GM19099 (cell line): ENCODE results near the gene ZNF598.

Experiments used
- POLR2A ChIP-seq: IDR thresholded peaks from 3 replicates; pipeline ENCODE4 v1.6.1; 2011; ENCODE audit warnings: low read depth; ENCODE audit not compliant: insufficient read length; ENCODE audit errors: extremely low read depth

ZNF598 gene

DNA sequence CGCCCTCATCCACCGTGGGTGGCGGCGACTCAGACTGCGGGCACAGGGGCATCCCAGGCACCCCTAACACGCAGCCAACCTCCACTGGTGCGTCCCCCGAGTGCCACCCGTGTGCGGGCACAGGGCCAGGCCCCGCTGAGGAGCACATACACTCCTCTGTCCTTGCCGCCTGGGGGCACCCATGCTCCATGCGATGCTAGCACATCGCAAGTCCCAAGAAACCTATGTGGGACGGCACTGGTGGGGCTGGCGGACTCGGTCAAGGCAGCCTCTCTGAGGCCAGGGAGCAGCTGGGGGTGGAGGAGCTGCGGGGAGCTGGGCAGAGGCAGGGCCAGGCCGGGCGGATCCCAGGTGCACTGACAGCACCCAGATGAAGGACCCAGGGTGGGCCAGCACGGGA is 4.0 kb downstream of the ZNF598 start:
- TF ChIP-seq POLR2A = no peak

DNA sequence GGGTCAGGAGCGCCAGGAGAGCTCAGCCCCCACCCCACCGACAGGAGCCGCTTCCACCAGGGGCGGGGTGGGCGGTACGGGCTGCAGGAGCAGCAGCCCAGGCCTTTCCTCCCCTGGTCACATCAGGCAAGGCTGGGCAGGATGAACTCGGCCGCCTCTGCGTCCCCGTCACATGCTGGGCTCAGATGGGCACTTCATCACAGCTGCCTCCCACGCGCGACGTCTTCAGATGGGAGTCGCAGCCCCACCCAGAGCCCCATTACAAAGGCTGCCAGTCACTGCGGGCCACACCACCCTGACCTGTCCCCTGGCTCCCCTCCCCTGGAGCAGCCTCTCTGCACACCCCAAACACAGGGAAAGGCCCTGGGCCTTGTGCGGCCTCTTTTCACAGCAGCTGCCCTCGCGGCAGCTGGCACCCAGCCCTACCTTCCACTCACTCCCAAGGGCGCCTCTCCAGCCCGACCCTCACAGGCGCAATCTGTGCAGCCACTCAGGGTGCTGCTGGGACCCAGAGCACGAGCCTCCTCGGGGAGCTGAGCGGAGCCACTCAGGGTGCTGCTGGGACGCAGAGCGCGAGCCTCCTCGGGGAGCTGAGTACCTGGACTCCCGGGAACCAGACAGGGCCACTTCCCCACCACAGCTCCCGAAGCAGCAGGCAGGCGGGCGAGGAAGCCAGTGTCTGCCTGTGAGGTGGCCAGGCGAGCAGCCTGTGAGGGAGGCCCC is 4.7 kb downstream of the ZNF598 start:
- no peak for TF ChIP-seq POLR2A

DNA sequence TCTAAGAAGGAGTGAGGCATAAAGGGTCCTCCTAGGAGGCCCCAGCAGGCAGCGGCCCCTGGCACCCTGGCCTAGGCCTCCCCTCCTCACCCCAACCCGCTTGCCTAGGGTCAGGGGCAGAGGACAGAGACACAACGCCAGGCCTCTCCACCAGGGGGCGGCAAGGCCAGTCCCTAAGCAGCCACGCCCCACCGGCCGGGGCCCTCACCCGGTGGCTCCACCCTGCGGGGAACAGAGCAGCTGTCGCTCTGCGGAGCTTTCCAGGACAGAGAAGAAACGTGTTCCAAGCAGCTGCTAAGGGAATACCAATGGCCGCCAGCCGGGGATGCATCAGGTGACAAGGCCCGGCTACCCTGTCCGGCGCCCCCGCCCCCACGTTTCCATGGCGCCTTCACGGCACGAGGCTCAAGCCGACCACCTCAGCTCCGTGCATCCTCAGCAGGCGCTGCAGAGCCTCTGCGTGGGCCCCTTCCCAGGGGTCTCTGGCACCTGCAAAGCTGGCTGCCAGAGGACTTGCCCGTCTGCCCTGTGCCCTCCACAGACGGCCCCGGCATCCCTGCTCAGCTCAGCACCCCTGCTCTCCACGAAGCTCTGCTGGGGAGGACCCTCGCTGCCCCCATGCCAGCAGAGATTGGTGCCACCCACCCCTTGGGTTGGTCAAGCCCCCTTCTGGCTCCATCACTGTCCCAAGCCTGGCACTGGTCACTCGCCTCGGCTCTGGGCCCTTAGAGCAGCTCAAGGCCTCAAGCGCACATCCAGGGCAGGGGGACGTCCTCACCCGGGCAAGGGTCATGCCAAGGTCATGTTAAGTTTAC is 5.6 kb downstream of the ZNF598 start:
- TF ChIP-seq POLR2A = no peak

DNA sequence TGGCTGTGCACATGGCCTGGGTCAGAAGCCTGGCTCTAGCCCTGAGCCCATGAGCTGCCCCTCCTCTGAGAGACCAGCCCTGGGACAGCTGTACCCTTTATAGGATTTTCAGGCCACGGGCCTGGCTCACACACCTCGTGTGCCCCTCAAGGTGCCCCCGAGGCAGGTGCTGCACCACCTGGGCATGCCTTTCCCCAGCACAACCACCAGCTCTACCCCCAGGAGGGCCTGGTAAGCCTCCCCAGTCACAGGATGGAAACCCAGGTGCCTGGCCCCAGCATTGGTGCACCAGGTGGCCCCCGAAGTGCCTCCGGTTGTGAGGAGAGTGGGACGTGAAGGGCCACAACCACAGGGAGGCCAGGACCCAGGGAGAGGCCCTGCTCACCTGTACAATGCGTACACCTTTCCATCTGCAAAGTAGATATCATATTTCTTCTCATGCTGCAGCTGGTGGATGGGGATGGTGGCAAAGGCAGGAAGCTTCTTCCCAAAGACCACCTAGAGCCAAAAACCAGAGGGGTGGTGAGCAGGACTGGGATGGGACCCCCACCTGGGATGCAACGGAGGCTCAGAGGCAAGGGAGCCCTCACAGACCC is 6.3 kb downstream of the ZNF598 start:
- no peak for TF ChIP-seq POLR2A

DNA sequence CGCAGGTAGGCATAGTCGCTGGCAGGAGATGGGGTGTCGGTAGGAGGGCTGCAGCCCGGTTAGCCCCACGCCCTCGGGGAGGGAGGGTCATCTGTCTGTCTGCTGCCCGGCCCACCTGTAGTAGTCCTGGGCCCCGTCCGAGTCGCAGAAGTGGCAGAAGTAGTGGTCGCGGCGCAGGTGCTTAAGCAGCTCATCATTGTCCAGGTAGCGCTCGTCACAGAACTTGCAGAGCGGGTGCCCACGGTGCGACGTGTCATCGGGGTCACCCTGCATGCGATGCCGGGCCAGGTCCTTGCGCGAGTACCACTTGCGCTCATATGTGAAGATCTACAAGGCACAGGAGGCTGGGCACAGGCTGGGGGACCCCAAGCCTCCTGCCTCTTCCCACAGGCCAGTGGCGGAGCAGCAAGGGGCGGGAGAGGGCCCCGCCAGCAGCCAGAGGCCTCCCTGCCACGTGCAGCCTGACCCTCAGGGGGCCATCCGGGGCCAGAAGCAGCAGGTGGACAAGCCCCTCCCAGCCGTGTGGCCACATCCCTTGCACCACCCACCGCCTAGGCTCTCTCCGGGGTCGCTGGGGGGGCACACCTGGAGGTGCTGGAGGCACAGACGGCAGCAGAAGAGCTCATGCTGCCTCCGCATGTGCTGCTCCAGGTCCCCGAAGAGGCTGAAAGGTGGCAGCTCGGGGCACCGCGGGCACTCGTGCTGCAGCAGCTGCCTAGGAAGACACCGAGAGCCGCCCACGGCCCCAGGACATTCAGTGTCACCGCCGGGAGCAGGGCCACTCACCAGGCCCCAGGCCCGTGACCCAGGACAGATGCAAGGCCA is 7.0 kb downstream of the ZNF598 start:
- no peak for TF ChIP-seq POLR2A

DNA sequence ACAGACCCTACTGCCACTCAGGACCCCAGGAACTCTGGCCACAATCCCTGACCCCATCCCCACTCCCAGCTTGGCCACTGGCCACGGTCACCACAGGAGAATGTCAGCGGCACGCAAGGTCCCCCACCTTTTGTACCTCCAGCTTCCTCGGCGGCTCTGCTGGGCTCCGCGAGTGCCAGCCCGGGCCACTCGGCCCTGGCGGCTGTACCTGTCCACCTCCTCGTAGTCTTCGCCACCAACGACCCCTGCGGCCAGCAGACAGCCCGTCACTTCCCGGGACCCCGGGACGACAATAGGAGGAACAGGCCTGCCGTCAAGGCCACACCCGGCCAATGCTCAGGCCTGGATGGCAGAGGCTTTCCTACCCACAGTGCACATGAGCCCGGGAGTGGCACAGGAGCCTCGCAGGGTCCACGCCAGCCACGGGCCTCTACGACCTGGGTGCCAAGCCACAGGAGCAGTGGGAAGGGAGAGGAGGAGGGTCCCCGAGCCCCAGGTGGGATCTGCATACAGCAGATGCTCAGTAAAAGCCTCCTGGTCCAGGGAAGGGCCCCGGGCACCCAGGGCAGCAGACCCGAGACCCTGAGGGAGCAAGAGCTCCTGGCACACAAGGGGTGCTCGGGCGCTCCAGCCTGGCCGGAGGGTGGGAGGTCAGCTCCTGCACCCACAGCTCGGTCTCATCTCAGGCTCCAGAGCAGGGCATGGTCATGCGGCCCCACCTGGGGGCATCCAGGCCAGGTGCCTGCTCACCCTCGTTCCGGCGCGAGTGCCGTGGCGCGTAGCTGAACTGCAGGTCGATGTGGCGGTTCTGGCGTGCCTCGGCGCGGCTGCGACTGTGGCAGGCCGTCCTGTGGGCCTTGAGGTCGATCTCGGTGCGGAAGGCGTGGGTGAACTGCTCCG is 7.9 kb downstream of the ZNF598 start:
- no peak for TF ChIP-seq POLR2A

DNA sequence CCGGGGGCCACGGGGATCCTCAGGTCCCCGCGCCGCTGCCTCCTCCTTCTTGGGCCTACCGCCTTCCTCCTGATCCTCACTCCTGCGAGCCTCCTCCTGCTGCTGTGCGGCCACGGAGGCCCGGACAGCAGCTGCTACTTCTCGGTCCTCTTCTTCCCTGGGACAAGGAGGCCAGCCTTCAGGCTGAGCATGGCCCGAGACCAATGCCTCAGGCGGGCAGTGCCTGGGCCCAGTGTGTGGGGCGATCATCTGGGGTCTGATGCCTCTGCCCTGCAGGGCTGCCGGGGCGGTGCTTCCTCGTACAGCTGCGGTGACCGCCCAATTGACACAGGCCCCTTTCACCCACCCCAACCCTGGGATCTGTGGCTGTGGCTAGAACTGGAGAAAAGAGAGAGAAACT is 8.6 kb downstream of the ZNF598 start:
- no peak for TF ChIP-seq POLR2A

DNA sequence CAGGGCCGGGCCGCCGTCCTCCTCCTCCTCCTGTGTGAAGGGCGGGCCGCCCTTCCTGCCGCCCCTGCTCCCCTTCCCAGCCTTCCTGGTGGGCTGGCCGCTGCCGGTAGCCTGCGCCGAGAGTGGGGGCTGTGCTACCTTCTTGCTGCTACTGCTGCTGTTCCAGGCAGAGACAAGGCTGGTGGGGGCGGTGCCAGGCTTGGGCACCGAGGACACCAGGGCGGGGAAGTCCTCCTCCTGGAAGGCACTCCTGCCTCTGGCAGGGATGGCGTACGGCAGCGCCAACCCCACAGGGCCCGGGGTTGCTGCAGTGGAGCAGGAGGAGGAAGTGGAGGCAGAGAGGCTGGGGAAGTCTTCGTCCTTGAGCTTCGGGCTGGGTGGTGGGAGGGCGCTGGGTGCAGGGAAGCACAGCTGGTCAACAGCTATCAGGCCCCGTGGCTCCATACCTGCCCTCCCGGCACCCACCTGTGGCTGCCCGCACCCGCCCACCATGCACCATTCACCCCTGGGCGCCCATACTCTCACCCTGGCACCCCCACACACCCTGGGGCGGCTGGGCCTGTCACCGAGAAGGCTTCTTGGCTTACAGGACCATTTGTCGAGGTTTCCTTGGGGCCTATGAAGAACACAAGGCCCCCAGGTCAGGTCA is 9.6 kb downstream of the ZNF598 start:
- TF ChIP-seq POLR2A = no peak

DNA sequence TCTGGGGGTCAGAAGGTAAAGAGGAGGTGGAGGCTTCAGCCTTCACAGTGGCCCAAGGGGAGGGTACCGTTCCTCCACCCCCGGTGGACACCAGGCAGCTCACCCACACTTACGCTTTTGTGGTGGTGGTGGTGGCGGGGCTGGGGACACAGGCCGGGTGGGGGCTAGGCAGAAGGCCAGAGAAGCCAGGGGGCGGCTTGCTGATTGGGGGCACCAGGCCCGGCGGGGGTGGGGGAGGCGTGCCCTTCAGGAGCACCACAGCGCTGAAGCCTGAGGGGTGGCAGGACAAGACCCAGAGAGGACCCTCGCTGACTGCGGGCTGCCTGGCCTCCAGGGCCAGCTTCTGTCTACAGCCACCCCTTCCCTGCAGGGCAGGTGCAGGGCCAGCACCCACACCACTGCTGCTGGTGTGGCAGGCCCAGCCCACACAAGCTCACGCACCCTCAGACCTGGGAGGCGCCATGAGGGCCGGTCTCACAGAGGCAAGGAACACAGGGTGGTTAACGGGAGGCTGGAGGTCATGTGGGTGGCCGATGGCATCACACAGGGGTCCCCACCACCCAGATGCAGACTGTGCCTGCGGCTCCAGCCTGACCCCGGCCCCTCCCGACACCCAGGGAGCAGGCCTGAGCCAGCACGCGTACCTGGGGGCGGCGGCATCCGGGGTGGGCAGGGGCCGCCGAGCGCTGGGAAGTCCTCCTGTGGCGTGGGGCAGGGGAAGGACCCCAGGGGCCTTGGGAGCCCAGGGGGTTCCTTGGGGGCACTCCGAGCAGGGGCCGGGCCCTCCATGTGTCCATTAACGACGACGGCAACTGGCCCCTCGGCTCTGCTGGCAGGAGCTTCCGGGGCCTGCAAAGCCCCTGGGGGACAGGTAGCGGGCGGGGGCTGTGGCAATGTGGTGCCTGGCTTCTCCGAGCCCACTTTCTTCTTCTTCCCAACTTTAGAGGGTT is 10.5 kb downstream of the ZNF598 start:
- no peak for TF ChIP-seq POLR2A

DNA sequence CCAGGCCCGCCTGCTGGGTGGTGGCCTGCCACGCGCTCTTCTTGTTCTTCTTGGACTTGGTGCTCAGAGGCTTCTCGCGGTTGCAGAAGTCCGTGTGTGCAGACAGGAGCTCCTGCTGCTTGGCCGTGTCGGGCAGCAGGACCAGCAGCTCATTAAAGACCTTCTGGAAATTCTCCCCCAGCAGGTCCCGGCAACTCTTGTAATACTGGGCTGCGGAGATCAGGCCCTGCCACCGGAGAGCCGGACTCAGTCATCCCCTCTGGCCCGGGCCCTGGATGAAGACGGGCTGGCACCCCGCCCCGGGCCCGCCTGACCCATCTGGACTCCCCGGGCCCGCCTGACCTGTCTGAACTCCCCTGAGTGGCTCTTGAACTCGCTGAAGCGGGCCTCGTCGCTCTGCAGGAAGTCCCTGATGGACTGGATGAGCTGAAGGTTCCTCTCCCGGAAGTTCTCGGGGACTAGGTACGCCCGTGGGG is 11.2 kb downstream of the ZNF598 start:
- no peak for TF ChIP-seq POLR2A

DNA sequence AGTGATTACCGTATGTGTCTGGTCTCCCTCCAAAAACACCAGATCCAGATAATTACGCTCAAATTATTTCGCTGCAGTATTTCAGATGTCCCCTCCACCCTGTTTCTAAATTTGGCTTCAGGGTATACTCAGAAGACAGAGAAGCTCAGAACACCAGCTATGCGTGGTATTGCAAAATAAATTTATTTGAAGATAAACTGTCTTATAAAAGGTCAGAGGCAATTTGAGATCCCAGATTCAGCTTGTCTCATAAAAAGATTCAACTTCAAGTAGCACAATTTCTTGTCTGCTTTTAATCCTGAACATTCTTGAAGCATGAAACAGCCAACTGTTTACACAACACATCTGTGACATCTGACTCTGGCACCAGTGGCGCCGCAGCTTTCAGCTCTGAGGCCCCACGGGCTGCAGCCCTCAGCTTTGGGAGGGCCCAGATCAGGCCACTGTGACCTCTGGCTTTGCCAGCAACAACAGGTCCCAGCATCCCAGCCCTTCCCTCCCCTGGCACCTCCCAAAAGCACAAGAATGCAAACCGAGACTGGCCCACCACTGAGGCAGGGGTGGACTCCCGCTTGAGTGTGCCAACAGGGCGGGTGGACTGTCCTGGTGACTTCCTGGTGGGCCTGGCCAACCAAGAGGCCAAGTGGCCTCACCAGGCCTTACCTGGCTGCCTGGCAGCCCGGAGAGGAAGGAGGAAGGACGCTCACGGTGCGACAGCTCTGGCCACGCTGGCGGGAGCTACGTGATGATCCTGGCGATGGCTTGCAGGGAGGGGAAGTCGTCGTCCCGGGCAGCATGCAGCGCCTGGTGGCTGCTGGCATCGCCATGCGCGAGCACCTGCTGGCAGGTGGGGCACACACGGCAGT is 11.9 kb downstream of the ZNF598 start:
- TF ChIP-seq POLR2A = no peak
